Lung microvascular endothelial cell (primary cell): ENCODE measurements around the gene LINC01488. TPM values are rescaled to one million over a fixed set of nuclear protein-coding genes. Genes with fewer than 3 reads are reported as not detected.

Experiments
- DNase-seq, 2 donors: peaks; one replicate each; pipeline versions ENCODE4 v3.0.0 to v3.0.0-alpha.2; 2010; ENCODE audit warnings: low read depth in 2 of 2
- total RNA-seq: library from RNA; depleted of rRNA; stranded (reverse); fragments of >200 nt; gene quantifications from 2 replicates; pipeline ENCODE4 v1.2.1, GENCODE V29; 2014

LINC01488 gene
- total RNA-seq: under 0.01 TPM in 1 of 2 replicates, not detected in the other

- DNase-seq: no peak
These were observed at the start of gene LINC01488 for GRCh38 chr11:69481393-69481844. LINC01488 (plus strand) TSS chr11:69481663.

- DNase-seq: no peak
These were observed 49.3 kb upstream of the LINC01488 start for GRCh38 chr11:69431893-69432738.

- no peak for DNase-seq
These were observed 47.7 kb upstream of the LINC01488 start for GRCh38 chr11:69433741-69434140.

- no peak for DNase-seq
These were observed 47.0 kb upstream of the LINC01488 start for GRCh38 chr11:69434471-69434931.

GRCh38 chr11:69435161-69435986 lies 46.1 kb upstream of the LINC01488 start:
- DNase-seq: no peak

- DNase-seq: no peak
These were observed 45.2 kb upstream of the LINC01488 start for GRCh38 chr11:69436041-69436982.

- no peak for DNase-seq
These were observed 44.2 kb upstream of the LINC01488 start for GRCh38 chr11:69437001-69437875.

- DNase-seq: no peak
These were observed 43.6 kb upstream of the LINC01488 start for GRCh38 chr11:69437876-69438205.

GRCh38 chr11:69438286-69438920 lies 43.1 kb upstream of the LINC01488 start:
- no peak for DNase-seq

GRCh38 chr11:69439127-69439526 lies 42.3 kb upstream of the LINC01488 start:
- DNase-seq: no peak

GRCh38 chr11:69439651-69440464 lies 41.6 kb upstream of the LINC01488 start:
- no peak for DNase-seq

GRCh38 chr11:69440876-69441275 lies 40.6 kb upstream of the LINC01488 start:
- DNase-seq: no peak

- DNase-seq: peak in 1 of 2 donors; percentile 30
These were observed 39.3 kb upstream of the LINC01488 start for GRCh38 chr11:69442012-69442806.

- DNase-seq: peak; percentile 42 to 67
These were observed 38.7 kb upstream of the LINC01488 start for GRCh38 chr11:69442807-69443137.

- DNase-seq: peak; percentile 92 to 96
These were observed 38.1 kb upstream of the LINC01488 start for GRCh38 chr11:69443138-69443967.

- DNase-seq: peak; percentile 78 to 80
These were observed 37.5 kb upstream of the LINC01488 start for GRCh38 chr11:69443968-69444364.
